ENCODE data around the gene ASB16.

Gene ASB16

GRCh38 chr17:44198721-44199552 is 28.4 kb downstream of the ASB16 start:
- TF ChIP-seq CTCF (IDR thresholded peaks at IDR 0.05; ENCODE audit: low read depth, low read length), result no peak
- peak; percentile 42 to 70 for DNase-seq (ENCODE audit: low read depth in 2 of 2)
- H3K4me3 ChIP-seq (replicated peaks in 1 of 2; ENCODE audit: low read depth in 2 of 2, low read length in 2 of 2), result peak overlapping the region; percentile 73 to 77

GRCh38 chr17:44199553-44200477 is 29.3 kb downstream of the ASB16 start, which contains the start of gene ATXN7L3:
Gene ATXN7L3 (minus strand): TSS chr17:44199884. CDS start chr17:44198070, 1,814 bp downstream.
- no peak for TF ChIP-seq CTCF (IDR thresholded peaks at IDR 0.05; ENCODE audit: low read depth, low read length)
- DNase-seq (ENCODE audit: low read depth in 2 of 2), result peak; percentile 98 to 99
- peak within 1 kb of the TSS; percentile 73 to 77 for H3K4me3 ChIP-seq (replicated peaks in 1 of 2; ENCODE audit: low read depth in 2 of 2, low read length in 2 of 2)

- no peak for TF ChIP-seq CTCF (IDR thresholded peaks at IDR 0.05; ENCODE audit: low read depth, low read length)
- no peak for DNase-seq (ENCODE audit: low read depth in 2 of 2)
- H3K4me3 ChIP-seq (replicated peaks in 1 of 2; ENCODE audit: low read depth in 2 of 2, low read length in 2 of 2), result peak overlapping the region; percentile 69 to 72
Measured at GRCh38 chr17:44200478-44201155, 30.1 kb downstream of the ASB16 start.

- DNase-seq (ENCODE audit: low read depth in 2 of 2), result no peak
- no peak overlapping the region for H3K4me3 ChIP-seq (replicated peaks in 1 of 2; ENCODE audit: low read depth in 2 of 2, low read length in 2 of 2)
- no peak for TF ChIP-seq CTCF (IDR thresholded peaks at IDR 0.05; ENCODE audit: low read depth, low read length)
Measured at GRCh38 chr17:44202756-44203155, 32.3 kb downstream of the ASB16 start.

DNA sequence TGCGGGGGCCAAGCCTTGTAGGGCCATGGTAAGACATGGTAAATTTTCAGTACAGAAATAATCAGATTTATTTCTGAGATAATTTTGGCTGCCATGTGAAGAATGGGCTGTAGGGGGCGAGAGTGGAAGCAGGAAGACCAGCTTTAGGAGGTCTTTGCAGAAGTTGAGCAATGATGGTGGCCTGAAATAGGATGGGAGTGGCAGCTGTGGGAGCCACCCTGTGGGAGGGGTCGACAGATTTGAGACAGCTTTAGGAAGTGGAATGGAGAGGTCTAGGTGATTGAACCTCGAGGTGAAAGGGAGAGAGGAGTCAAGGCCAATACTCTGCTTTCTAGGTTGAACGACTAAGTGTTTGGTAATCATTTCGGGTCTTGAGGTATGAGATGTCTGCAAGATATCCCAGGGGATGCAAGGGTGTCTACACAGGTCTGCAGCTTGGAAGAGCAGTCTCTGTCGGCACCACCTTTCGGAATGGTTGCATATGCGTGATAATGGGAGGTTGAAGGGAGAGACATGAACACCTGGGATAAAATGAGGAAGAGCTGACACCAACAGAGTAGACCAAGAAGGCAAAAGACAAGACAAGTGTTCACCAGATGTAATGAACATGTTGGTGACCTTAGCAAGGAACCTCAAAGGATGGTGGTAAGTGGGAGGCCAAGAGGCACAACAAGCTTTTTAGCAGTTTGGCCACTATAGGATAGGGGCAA is 33.4 kb downstream of the ASB16 start:
- DNase-seq (ENCODE audit: low read depth in 2 of 2), result peak; percentile 71 to 74
- H3K4me3 ChIP-seq (replicated peaks in 1 of 2; ENCODE audit: low read depth in 2 of 2, low read length in 2 of 2), result no peak overlapping the region
- TF ChIP-seq CTCF (IDR thresholded peaks at IDR 0.05; ENCODE audit: low read depth, low read length), result peak; percentile 86

DNA sequence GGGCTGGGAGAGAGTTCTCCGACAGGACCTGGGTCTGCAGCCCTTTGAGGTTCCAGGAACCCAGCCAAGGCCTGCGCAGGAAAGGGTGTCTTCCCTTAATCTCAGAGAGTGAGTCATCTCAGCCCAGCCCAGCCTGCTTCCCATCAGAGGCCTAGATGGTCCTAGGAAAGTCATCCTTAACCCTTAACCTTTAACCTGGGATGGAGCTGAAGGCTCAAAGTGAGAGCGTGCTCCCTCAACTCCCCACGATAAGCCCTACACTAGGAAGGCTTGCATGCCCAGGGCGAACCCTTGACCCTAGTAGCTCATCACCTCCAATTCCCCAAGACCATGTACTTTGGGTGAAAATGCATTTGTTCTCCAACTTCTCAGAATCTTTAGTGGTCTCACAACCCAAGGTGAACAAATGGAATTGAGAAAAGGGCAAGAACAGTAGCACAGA is 34.0 kb downstream of the ASB16 start:
- peak; percentile 60 to 63 for DNase-seq (ENCODE audit: low read depth in 2 of 2)
- H3K4me3 ChIP-seq (replicated peaks in 1 of 2; ENCODE audit: low read depth in 2 of 2, low read length in 2 of 2), result no peak overlapping the region
- TF ChIP-seq CTCF (IDR thresholded peaks at IDR 0.05; ENCODE audit: low read depth, low read length), result no peak

Measured in cardiac fibroblast (primary cell).